SU-DHL-6 (cell line): ENCODE data around the gene FANK1.

Source experiments
- CTCF ChIP-seq: fragments of 200-600 bp; sonication (generic); IDR thresholded peaks from one replicate; pipeline ENCODE4 v1.5.1; 2017; ENCODE audit warnings: antibody characterized with exemption, mild to moderate bottlenecking, low read length, moderate library complexity; ENCODE audit not compliant: insufficient read depth, poor library complexity, severe bottlenecking
- EZH2phosphoT487 ChIP-seq: fragments of 200-600 bp; sonication (generic), shearing (Covaris generic); conservative IDR thresholded peaks from 2 replicates; pipeline ENCODE4 v1.6.1; 2018; ENCODE audit warnings: mild to moderate bottlenecking, antibody characterized with exemption, low read length, moderate library complexity, mixed read lengths

GRCh38 chr10:126016156-126016805, 119.9 kb downstream of the FANK1 start:
- TF ChIP-seq CTCF (no peak), EZH2phosphoT487 (no peak)
